Measurements from ENCODE around the gene NID2.

Gene NID2

GRCh38 chr14:52079239-52079959, 10.5 kb upstream of the NID2 start:
- no peak for DNase-seq

GRCh38 chr14:52078721-52079120, 9.9 kb upstream of the NID2 start:
- no peak for DNase-seq

- DNase-seq: no peak
These were observed 9.3 kb upstream of the NID2 start for GRCh38 chr14:52078095-52078531.

- DNase-seq: no peak
These were observed 8.6 kb upstream of the NID2 start for GRCh38 chr14:52077256-52077979.

GRCh38 chr14:52076334-52076733, 7.5 kb upstream of the NID2 start:
- no peak for DNase-seq

- DNase-seq: no peak
These were observed 6.5 kb upstream of the NID2 start for GRCh38 chr14:52075371-52075770.

- no peak for DNase-seq
These were observed 4.4 kb upstream of the NID2 start for GRCh38 chr14:52073251-52073650.

GRCh38 chr14:52072266-52072780, 3.5 kb upstream of the NID2 start:
- DNase-seq: no peak

GRCh38 chr14:52071675-52072074, 2.8 kb upstream of the NID2 start:
- no peak for DNase-seq

- no peak for DNase-seq
These were observed 1.2 kb upstream of the NID2 start for GRCh38 chr14:52070051-52070431.

GRCh38 chr14:52069307-52070050, 620 bp upstream of the NID2 start:
- DNase-seq: no peak

GRCh38 chr14:52067873-52068614, 815 bp downstream of the NID2 start:
- DNase-seq: no peak

GRCh38 chr14:52064174-52064573, 4.7 kb downstream of the NID2 start:
- no peak for DNase-seq

GRCh38 chr14:52063052-52063462, 5.8 kb downstream of the NID2 start:
- no peak for DNase-seq

- DNase-seq: no peak
These were observed 7.0 kb downstream of the NID2 start for GRCh38 chr14:52061890-52062289.

- DNase-seq: no peak
These were observed 7.5 kb downstream of the NID2 start for GRCh38 chr14:52061390-52061789.

- DNase-seq: no peak
These were observed 8.8 kb downstream of the NID2 start for GRCh38 chr14:52060080-52060479.

- no peak for DNase-seq
These were observed 9.2 kb downstream of the NID2 start for GRCh38 chr14:52059649-52060048.

- no peak for DNase-seq
These were observed 10.5 kb downstream of the NID2 start for GRCh38 chr14:52058341-52058740.

GRCh38 chr14:52055167-52055566, 13.7 kb downstream of the NID2 start:
- no peak for DNase-seq

- no peak for DNase-seq
These were observed 14.2 kb downstream of the NID2 start for GRCh38 chr14:52054678-52055077.

GRCh38 chr14:52053044-52053443, 15.8 kb downstream of the NID2 start:
- DNase-seq: no peak
